HCT116 (cell line): ENCODE data around the gene TRIM39. TPM values are rescaled to one million over a fixed set of nuclear protein-coding genes. Genes with fewer than 3 reads are reported as not detected.

ENCODE experiments used
- ATAC-seq: fragments of 200-7000 bp; cut with Tn5 transposase; 2 replicates; pipeline ENCODE4 v1.9.1; 2020; ENCODE audit warnings: mild to moderate bottlenecking, moderate library complexity
- BruUV-seq: library from RNA; stranded (reverse); fragments of 400-500 nt; replicated peaks from 2 replicates; lab custom pipeline; 2021; lab: Mats Ljungman, UMichigan
- CTCF ChIA-PET: fragments of 300-600 bp; sonication (Branson Sonifier 250); formaldehyde crosslinking; loops from one replicate; lab custom pipeline; 2021; ENCODE audit warnings: antibody characterized with exemption; lab: Charles Lee
- POLR2A ChIA-PET: fragments of 300-600, 350-600 bp; sonication (Branson Sonifier 250); formaldehyde crosslinking; loops from one replicate; lab custom pipeline; 2021; ENCODE audit warnings: antibody characterized with exemption; lab: Charles Lee
- RAD21 ChIA-PET, 2 experiments: fragments of 300-600 bp; sonication (Branson Sonifier 250); formaldehyde crosslinking; loops; one replicate each; lab custom pipeline; 2023; ENCODE audit warnings: low total read pairs in 2 of 2; ENCODE audit not compliant: uncharacterized antibody in 2 of 2, unreplicated experiment in 2 of 2, low non-redundant PET in 1 of 2; lab: Charles Lee
- DNase-seq: peaks from one replicate; pipeline ENCODE4 v3.0.0-alpha.2; 2010; ENCODE audit warnings: low read depth, low spot score
- H2AFZ ChIP-seq: fragments of 200-600 bp; shearing (Covaris generic), sonication (generic); 2 replicates; pipeline ENCODE4 v1.6.1; 2017; ENCODE audit warnings: low read depth, mixed run types, mixed read lengths, antibody characterized with exemption, low read length; ENCODE audit not compliant: poor library complexity, severe bottlenecking
- H3K27ac ChIP-seq: 2 replicates; pipeline ENCODE4 v1.5.1; 2012; ENCODE audit warnings: low read depth, low read length
- H3K27me3 ChIP-seq: fragments of 200-600 bp; sonication (generic); 2 replicates; pipeline ENCODE4 v1.6.1; 2016; ENCODE audit warnings: mixed run types, low read length, mixed read lengths; ENCODE audit not compliant: insufficient read depth
- H3K36me3 ChIP-seq, 2 experiments: fragments of 200-500 bp in 1 of 2; fragments of 200-600 bp in 1 of 2; sonication (Bioruptor generic) in 1 of 2; sonication (generic) in 1 of 2; 2 replicates each; pipeline versions ENCODE4 v1.5.1 to v1.6.1; 2014 to 2016; ENCODE audit warnings: low read length in 2 of 2, inconsistent platforms in 1 of 2, mixed read lengths in 1 of 2, mixed run types in 1 of 2; ENCODE audit not compliant: insufficient read depth in 2 of 2, control insufficient read depth in 1 of 2
- H3K4me1 ChIP-seq, 2 experiments: fragments of 200-600 bp in 1 of 2; sonication (generic) in 1 of 2; 2 replicates each; pipeline versions ENCODE4 v1.5.1 to v1.6.1; 2012 to 2017; ENCODE audit warnings: low read length in 2 of 2, inconsistent platforms in 1 of 2, mild to moderate bottlenecking in 1 of 2, mixed read lengths in 1 of 2, mixed run types in 1 of 2, moderate library complexity in 1 of 2; ENCODE audit not compliant: insufficient read depth in 2 of 2, control insufficient read depth in 1 of 2
- H3K4me2 ChIP-seq: fragments of 200-600 bp; sonication (generic); 2 replicates; pipeline ENCODE4 v1.6.1; 2017; ENCODE audit warnings: mixed run types, low read length, mixed read lengths
- H3K4me3 ChIP-seq, 2 experiments: fragments of 200-600 bp in 1 of 2; sonication (generic) in 1 of 2; replicated peaks in 1 of 2; 2 replicates each; pipeline ENCODE4 v1.5.1; 2011 to 2016; ENCODE audit warnings: low read length in 2 of 2, control low read depth in 1 of 2, low read depth in 1 of 2, mild to moderate bottlenecking in 1 of 2, mixed read lengths in 1 of 2, mixed run types in 1 of 2
- H3K79me2 ChIP-seq: fragments of 200-600 bp; sonication (generic); 2 replicates; pipeline ENCODE4 v1.6.1; 2017; ENCODE audit warnings: mild to moderate bottlenecking, mixed run types, low read length, moderate library complexity, mixed read lengths; ENCODE audit not compliant: insufficient read depth
- H3K9ac ChIP-seq: fragments of 200-600 bp; sonication (generic); 2 replicates; pipeline ENCODE4 v1.6.1; 2016; ENCODE audit warnings: low read length, mixed read lengths
- H3K9me2 ChIP-seq: fragments of 200-600 bp; sonication (generic), shearing (Covaris generic); 2 replicates; pipeline ENCODE4 v1.6.1; 2017; ENCODE audit warnings: mixed run types, mild to moderate bottlenecking, moderate library complexity; ENCODE audit not compliant: insufficient read depth
- H3K9me3 ChIP-seq, 2 experiments: fragments of 200-500 bp in 1 of 2; fragments of 200-600 bp in 1 of 2; sonication (Bioruptor generic) in 1 of 2; sonication (generic) in 1 of 2; 2 replicates each; pipeline ENCODE4 v1.6.1; 2014 to 2017; ENCODE audit warnings: low read length in 2 of 2, mixed read lengths in 2 of 2, inconsistent platforms in 1 of 2, low read depth in 1 of 2, mild to moderate bottlenecking in 1 of 2, mixed run types in 1 of 2, moderate library complexity in 1 of 2; ENCODE audit not compliant: control insufficient read depth in 1 of 2, insufficient read depth in 1 of 2
- H4K20me1 ChIP-seq: fragments of 200-600 bp; sonication (generic), shearing (Covaris generic); 2 replicates; pipeline ENCODE4 v1.6.1; 2017; ENCODE audit warnings: mixed run types, mild to moderate bottlenecking, moderate library complexity; ENCODE audit not compliant: insufficient read depth
- ATF3 ChIP-seq: IDR thresholded peaks from 2 replicates; pipeline ENCODE4 v1.6.1; 2012
- CBX3 ChIP-seq: IDR thresholded peaks from 2 replicates; pipeline ENCODE4 v1.6.1; 2012; ENCODE audit warnings: low read depth
- CEBPB ChIP-seq: IDR thresholded peaks from 2 replicates; pipeline ENCODE4 v1.6.1; 2012; ENCODE audit warnings: low read depth
- EGR1 ChIP-seq: IDR thresholded peaks from 2 replicates; pipeline ENCODE4 v1.6.1; 2012; ENCODE audit warnings: low read depth
- EZH2 ChIP-seq: fragments of 200-600 bp; sonication (generic); IDR thresholded peaks from 2 replicates; pipeline ENCODE4 v1.6.1; 2017; ENCODE audit warnings: antibody characterized with exemption, mixed run types
- EZH2phosphoT487 ChIP-seq: fragments of 200-600 bp; IDR thresholded peaks from 2 replicates; pipeline ENCODE4 v1.6.1; 2018; ENCODE audit warnings: antibody characterized with exemption, borderline replicate concordance
- FOSL1 ChIP-seq: IDR thresholded peaks from 2 replicates; pipeline ENCODE4 v1.6.1; 2012; ENCODE audit warnings: low read depth
- MAX ChIP-seq: IDR thresholded peaks from 2 replicates; pipeline ENCODE4 v1.6.1; 2012
- POLR2A ChIP-seq: IDR thresholded peaks from 2 replicates; pipeline ENCODE4 v1.7.0; 2011; ENCODE audit warnings: borderline replicate concordance; ENCODE audit not compliant: insufficient read depth, insufficient read length; ENCODE audit errors: extremely low read depth
- POLR2AphosphoS5 ChIP-seq: IDR thresholded peaks from 2 replicates; pipeline ENCODE4 v1.6.1; 2011; ENCODE audit warnings: mild to moderate bottlenecking, low read depth, low read length, moderate library complexity
- SIN3A ChIP-seq: IDR thresholded peaks from 2 replicates; pipeline ENCODE4 v1.6.1; 2012; ENCODE audit warnings: low read depth
- SRF ChIP-seq: IDR thresholded peaks from 2 replicates; pipeline ENCODE4 v1.6.1; 2012; ENCODE audit warnings: low read depth
- TCF7L2 ChIP-seq: IDR thresholded peaks from 2 replicates; pipeline ENCODE4 v1.7.0; 2011; ENCODE audit warnings: borderline replicate concordance, inconsistent platforms; ENCODE audit not compliant: insufficient read depth, insufficient read length; ENCODE audit errors: extremely low read depth
- ZBTB33 ChIP-seq: IDR thresholded peaks from 2 replicates; pipeline ENCODE4 v1.6.1; 2011; ENCODE audit warnings: mild to moderate bottlenecking, low read length, moderate library complexity; ENCODE audit not compliant: insufficient replicate concordance; ENCODE audit errors: extremely low read depth
- ZNF274 ChIP-seq: fragments of 200-500 bp; sonication (Bioruptor generic); IDR thresholded peaks from 2 replicates; pipeline ENCODE4 v1.6.1; 2014; ENCODE audit warnings: mild to moderate bottlenecking, low read depth, low read length, inconsistent platforms
- intact Hi-C: fragments of 100-400 bp; cut with micrococcal nuclease; formaldehyde crosslinking; loops from 2 replicates; pipeline ENCODE4 v1.10.0; 2022
- total RNA-seq: library from RNA; stranded (reverse); gene quantifications from one replicate; pipeline ENCODE4 v1.2.1, GENCODE V29; 2021; ENCODE audit not compliant: unreplicated experiment

TRIM39 gene
- total RNA-seq, 1 experiment from 2014 or later: 11.2 TPM

GRCh38 chr6:30359276-30359675 lies 32.5 kb downstream of the TRIM39 start:
- Histone ChIP-seq H3K27me3 (0 out of 2 replicates have a peak, but pooled peaks cover 7% of the 10 kb centered on the region), H3K4me2 (no peak overlapping the region), H3K9me3 (no peaks in the 10 kb centered on the region), H2AFZ (no peak overlapping the region), H3K79me2 (no peaks in the 10 kb centered on the region), H3K36me3 (no peaks in the 10 kb centered on the region), H3K4me1 (peaks cover 0 to 6% of the 10 kb centered on the region in 2 experiments; a peak in 1 of 4 replicates), H4K20me1 (no peaks in the 10 kb centered on the region), H3K9me2 (no peaks in the 10 kb centered on the region), H3K4me3 (no peak overlapping the region), H3K27ac (no peak overlapping the region), H3K9ac (no peak overlapping the region)
- intact Hi-C loops: no loop called here
- RAD21 ChIA-PET: no interaction called here
- no peak for ATAC-seq
- DNase-seq: no peak
- POLR2A ChIA-PET: no interaction called here
- BruUV-seq: no TSS peak
- CTCF ChIA-PET: interaction anchor here (0.6 to 1.6 kb wide), 4 partner anchors 94 to 185 kb away, joined by 3 to 4 read pairs (median 3); no protein-coding TSS in a partner anchor
- TF ChIP-seq MAX: no peak
- no peak for TF ChIP-seq ATF3
- TF ChIP-seq POLR2AphosphoS5: no peak
- no peak for TF ChIP-seq FOSL1
- no peak for TF ChIP-seq ZBTB33
- no peak for TF ChIP-seq ZNF274
- no peak for TF ChIP-seq CEBPB
- no peak for TF ChIP-seq EZH2phosphoT487
- TF ChIP-seq TCF7L2: no peak
- no peak for TF ChIP-seq SIN3A
- TF ChIP-seq EGR1: no peak
- no peak for TF ChIP-seq EZH2
- no peak for TF ChIP-seq SRF
- TF ChIP-seq CBX3: no peak
- TF ChIP-seq POLR2A: no peak
